NCI-H1048 (cell line): ENCODE data around the gene FBXO17.
"Not testable (repeated sequence)": the region's sequence is repeated elsewhere in the genome, so short reads cannot be mapped to it uniquely, and the experiment has no call there.

Experiments used
- DNase-seq: peaks from one replicate; lab custom pipeline; 2025; lab: John Stamatoyannopoulos, UW

FBXO17 gene

GRCh38 chr19:38942471-38943181 is 32.9 kb downstream of the FBXO17 start:
- DNase-seq = no peak

- DNase-seq = no peak
These were observed 33.6 kb downstream of the FBXO17 start for GRCh38 chr19:38941979-38942378.

DNA sequence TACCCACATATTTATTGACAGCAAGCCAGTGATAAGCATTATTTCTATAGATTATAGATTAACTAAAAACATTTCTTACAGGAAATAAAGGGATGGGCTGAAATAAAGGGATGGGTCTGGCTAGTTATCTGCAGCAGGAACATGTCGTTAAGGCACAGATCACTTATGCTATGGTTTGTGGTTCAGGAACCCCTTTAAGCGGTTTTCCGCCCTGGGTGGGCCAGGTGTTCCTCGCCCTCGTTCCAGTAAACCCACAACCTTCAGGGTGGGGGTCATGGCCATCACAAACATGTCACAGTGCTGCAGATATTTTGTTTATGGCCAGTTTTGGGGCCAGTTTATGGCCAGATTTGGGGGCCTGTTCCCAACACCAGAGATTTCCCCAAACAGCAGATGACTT is 34.1 kb downstream of the FBXO17 start:
- DNase-seq = not testable (repeated sequence)

DNA sequence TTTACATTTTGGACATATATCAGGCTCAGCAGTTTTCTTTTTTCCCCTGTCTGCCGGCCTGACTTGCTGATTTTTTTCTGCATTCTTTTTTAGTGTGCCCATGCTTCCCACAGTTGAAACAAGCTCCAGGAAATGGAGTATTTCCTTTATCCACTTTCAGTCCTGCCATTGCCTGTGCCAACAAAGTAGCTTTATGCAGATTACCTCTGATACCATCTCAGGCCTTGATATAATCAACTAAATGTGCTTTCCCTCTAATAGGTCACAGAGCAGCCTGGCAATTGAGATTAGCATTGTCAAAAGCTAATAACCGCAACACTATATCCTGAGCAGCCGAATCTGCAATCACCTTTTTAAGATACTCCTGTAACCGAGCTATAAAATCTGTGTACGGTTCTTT is 35.6 kb downstream of the FBXO17 start:
- no peak for DNase-seq

GRCh38 chr19:38933544-38933943 is 42.0 kb downstream of the FBXO17 start:
- DNase-seq = no peak

GRCh38 chr19:38932425-38933179 is 42.9 kb downstream of the FBXO17 start:
- no peak for DNase-seq

DNA sequence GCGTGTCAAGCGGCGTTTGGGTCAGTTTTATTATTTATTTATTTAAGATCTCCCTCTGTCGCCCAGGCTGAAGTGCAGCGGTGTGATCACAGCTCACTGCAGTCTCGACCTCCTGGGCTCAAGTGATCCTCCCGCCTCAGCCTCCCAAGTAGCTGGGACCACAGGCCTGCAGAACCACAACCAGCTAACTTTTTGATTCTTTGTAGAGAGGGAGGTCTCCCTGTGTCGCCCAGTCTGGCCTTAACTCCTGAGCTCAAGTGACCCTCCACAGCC is 44.1 kb downstream of the FBXO17 start:
- DNase-seq = no peak

DNA sequence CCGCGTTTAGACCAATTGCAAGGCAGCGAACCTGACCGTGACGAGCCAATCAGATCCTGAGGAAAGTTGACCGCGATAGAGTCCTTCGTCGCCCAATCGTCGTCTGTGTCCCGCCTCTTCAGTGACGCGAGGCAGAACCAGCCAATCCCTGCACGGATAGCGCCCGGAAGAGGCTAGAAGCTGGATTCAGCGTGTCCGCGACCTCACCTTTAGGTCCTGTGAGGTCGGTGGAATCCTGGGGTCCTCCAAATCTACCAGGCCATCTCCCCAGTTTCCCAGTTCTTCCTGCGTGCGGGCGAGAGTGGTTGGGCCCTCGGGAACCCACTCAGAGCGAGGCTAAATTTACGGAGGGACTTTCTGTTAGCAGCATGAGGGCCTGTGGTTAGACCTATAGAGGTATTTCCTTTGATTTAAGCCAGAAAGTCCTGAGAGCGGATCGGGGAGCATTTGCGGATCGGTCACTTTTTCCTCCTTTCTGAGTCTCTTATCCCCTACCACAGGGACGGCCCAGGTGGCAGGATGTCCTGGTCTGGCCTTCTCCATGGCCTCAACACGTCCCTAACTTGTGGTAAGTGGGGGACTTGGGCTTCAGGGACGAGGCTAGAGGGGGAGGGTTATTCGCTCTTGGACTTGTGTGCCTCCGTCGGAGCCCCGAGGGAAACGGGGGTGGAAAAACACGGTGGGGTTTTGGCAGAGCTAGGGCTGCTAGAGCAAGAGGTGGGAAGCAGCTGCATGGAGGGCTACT is 44.6 kb downstream of the FBXO17 start, which contains the start of gene MRPS12:
MRPS12 (plus strand) TSS at position 169 of the 745 bp plus-strand sequence; CDS start at position 520, 351 bp downstream.
- DNase-seq = peak; percentile 93

DNA sequence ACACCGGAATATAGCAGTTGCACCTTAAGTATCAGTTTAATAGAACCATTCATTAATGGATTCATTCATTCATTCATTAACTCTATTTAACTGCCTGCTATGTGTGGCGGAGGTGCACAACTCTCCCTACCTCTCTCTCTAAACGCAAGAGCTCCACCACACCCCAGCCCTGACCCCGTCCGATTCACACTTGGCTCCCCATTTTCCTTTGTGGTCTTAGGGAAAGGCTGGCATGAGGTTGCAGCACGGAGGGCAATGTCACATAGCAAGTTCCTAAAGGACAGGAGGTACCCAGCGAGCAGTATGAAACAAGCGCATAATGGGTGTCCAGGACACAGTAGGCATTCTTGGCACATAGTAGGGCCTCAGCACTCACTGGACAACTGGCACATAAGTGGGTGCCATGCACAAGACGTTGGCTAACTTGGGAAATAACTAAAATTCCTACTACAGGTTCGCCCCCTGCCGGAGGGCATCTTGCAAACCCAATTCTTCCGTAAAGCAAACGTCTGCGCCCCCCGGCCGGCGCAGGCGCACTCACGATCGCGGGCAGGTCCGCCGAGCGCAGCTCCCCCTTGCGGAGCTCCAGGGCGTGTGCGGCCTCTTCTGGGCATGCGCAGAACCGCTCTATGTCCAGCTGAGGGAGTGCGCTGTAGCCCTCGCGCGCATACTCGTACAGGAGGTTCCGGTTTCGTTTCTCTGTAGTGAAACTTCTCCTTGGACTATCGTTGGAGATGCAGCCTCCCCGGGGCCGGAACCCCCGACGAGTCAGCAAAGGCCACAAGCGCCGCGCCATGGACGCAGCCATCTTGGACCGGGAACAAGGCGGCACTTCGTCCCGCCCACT is 45.4 kb downstream of the FBXO17 start, which contains the start of gene SARS2:
SARS2 (minus strand) TSS at position 835 of the 847 bp plus-strand sequence; CDS start at position 808, 27 bp downstream.
- peak; percentile 78 for DNase-seq

DNA sequence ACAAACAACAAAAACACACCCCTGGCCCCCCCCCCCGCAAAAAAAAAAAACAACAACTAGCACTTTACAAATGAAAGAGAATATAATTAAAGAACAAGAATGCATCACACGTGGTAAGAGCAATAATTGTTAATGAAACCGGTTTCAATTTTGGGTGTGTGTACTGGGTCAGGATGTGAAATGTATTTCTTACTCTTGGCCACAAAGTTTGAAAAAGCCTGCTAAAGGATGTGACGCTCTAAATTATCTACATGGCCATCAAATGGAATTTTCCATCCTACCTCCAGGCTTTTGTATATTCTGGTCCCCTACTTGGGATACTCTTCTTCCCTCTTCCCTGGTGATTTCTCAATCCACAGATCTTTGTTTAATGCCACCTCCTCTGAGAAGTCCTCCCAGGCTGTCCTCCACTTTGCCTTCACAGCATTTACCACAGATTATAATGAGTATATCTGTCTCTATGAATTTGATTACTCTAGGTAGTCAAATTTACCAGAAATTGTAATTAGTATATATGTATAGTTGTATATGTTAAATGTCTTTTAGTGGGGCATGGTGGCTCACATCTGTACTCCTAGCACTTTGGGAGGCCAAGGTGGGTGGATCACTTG is 47.0 kb downstream of the FBXO17 start:
- no peak for DNase-seq

DNA sequence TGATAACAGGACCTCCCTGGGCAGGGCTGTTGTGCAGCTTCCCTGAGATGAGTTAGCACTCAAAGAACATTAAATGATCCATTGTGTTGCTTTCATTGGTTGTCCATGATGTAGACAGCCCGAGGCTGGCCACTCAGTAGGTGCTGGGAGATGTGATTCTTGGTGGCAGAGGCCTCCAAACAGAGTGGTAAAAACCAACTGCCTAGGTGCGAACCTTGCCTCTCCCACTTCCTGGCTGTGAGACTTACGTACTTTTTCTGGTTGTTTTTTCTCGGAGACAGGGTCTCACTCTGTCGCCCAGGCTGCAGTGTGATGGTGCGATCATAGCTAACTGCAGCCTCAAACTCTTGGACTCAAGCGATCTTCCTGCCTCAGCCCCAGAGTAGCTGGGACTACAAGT is 51.2 kb downstream of the FBXO17 start:
- DNase-seq = no peak

GRCh38 chr19:38922482-38922881 is 53.1 kb downstream of the FBXO17 start:
- DNase-seq = no peak

GRCh38 chr19:38921420-38922274 is 53.9 kb downstream of the FBXO17 start:
- no peak for DNase-seq

- no peak for DNase-seq
These were observed 54.7 kb downstream of the FBXO17 start for GRCh38 chr19:38920602-38921419.

GRCh38 chr19:38919837-38920601 is 55.5 kb downstream of the FBXO17 start:
- DNase-seq = no peak

GRCh38 chr19:38918526-38918925 is 57.0 kb downstream of the FBXO17 start:
- DNase-seq = no peak

DNA sequence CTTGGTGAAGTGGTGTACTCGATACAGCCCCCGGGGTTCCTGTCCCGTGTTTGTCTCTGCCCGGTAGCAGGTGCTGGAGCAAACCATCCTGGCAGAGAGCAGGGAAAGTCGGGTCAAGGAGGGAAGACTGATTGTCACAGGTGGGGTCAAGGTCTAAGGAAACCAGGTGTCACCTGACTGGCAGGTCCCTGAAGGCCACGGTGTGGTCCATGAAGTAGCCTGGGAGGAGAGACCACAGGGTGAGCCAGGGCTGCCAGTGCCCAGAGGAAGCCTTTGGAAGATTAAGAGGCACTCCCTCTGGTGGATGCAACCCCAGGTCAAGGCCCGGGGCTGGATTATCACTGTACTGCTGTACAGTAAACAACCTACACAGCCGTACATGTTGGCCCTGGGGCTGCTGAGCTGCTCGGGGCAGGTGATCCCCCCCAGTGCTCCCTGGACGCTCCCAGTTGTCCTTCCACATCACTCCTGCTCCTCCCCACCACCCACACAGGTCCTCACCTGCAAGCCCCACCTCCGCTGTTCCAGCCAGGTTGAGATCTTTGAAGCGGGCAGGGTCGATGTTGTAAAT is 57.5 kb downstream of the FBXO17 start:
- DNase-seq = no peak

DNA sequence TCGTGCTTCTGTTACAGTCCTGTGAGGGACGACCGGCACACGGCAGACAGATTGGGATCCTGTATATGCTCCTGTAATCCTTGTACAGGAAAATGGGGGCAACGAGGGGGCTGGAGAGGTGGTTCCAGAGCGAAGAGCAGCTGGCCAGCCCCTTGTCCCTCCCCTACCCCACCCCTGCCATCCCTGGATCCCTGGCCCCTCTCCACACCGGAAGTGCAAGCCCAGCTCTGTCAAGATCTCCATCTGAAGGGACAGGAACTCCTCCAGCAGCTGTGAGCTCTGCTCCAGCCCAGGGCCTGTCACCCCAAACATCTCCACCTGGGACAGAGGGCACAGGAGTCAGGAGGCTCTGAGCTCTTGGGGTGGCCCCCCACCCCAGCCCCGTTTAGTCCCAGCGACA is 58.0 kb downstream of the FBXO17 start:
- DNase-seq = no peak
